ENCODE measurements around the gene FOXN4. TPM values are rescaled to one million over a fixed set of nuclear protein-coding genes. Genes with fewer than 3 reads are reported as not detected.
A peak's percentile ranks its signal among the peaks of the same experiment; 100 is the strongest.

Gene FOXN4
- total and polyA plus RNA-seq, 2 of the 13 experiments (the other 11 are each of a cell fraction or from before 2014, with no cell fraction given), result 0.11 TPM; not detected in 1

DNA sequence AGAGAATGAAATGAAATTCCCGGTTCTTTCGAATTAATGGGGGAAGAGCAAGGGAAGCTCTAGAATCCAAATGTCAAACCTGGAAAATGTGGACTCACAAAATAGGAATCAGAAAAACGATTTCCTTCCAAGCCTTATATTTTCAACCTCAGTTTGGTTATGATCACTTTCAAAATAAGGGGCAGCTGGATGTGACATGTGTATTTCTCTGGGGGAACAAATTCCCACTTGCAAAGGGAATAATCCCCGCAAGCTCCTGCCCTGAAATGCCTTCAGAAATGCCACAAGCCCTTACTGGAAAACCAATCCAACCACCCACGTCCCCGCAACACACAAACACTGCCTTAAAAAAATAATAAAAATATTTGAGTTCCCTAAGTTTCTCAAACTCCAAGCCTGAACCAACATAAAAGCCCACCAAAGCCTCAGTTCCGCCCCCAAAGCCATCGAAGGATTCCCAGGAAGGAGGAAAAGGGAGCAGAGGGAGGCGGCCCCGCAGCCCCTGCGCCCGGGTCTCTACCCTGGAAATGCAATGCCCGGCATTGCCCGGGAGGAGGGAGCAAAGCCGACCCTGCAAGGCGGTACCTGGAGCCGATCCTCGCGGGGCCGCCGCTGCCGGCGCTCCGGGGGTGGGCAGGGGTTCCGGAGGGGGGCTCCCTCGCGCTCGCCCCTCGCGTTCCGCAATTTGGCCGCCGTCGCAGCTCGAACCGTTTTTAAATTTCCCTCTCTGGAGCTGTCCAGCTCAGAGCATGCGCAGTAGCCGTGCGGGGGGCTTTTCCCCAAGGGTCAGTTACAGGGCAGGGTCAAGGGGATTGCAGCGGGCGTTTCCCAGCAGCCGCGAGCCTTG, at the start of gene FOXN4 (continued):
- TF ChIP-seq, protein P1, sequence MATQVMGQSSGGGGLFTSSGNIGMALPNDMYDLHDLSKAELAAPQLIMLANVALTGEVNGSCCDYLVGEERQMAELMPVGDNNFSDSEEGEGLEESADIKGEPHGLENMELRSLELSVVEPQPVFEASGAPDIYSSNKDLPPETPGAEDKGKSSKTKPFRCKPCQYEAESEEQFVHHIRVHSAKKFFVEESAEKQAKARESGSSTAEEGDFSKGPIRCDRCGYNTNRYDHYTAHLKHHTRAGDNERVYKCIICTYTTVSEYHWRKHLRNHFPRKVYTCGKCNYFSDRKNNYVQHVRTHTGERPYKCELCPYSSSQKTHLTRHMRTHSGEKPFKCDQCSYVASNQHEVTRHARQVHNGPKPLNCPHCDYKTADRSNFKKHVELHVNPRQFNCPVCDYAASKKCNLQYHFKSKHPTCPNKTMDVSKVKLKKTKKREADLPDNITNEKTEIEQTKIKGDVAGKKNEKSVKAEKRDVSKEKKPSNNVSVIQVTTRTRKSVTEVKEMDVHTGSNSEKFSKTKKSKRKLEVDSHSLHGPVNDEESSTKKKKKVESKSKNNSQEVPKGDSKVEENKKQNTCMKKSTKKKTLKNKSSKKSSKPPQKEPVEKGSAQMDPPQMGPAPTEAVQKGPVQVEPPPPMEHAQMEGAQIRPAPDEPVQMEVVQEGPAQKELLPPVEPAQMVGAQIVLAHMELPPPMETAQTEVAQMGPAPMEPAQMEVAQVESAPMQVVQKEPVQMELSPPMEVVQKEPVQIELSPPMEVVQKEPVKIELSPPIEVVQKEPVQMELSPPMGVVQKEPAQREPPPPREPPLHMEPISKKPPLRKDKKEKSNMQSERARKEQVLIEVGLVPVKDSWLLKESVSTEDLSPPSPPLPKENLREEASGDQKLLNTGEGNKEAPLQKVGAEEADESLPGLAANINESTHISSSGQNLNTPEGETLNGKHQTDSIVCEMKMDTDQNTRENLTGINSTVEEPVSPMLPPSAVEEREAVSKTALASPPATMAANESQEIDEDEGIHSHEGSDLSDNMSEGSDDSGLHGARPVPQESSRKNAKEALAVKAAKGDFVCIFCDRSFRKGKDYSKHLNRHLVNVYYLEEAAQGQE (IDR thresholded peaks at IDR 0.05; ENCODE audit: borderline replicate concordance in 1 of 2, low read depth in 1 of 2, low read length in 2 of 2), result peak; percentile 33 to 89
- TF ChIP-seq, protein P2, sequence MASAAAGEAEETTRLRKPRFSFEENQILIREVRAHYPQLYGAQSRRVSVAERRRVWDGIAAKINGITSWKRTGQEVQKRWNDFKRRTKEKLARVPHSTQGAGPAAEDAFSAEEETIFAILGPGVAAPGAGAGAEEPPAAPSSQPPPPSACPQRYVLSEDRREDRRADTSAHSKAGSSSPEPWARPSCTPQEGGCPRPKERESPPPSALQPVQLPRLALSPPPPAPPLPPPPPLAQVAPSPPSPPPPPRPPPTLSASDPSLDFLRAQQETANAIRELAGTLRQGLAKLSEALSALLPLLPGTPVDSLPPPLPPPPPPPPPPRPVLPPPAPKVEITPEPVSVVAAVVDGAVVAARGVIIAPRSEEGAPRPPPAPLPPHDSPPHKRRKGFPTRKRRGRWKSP (CRISPR knock-in tag; IDR thresholded peaks at IDR 0.05), result 0 out of 2 replicates have a peak, but pooled peaks have one; percentile 31
- TF ChIP-seq ZNF629 (CRISPR knock-in tag; conservative IDR thresholded peaks at IDR 0.05), result no peak
- TF ChIP-seq ZKSCAN5 (CRISPR knock-in tag; IDR thresholded peaks at IDR 0.05), result no peak
- TF ChIP-seq SAP130 (CRISPR knock-in tag; IDR thresholded peaks at IDR 0.05; ENCODE audit: low read depth), result 0 out of 2 replicates have a peak, but pooled peaks have one; percentile 18
- TF ChIP-seq, protein P3, sequence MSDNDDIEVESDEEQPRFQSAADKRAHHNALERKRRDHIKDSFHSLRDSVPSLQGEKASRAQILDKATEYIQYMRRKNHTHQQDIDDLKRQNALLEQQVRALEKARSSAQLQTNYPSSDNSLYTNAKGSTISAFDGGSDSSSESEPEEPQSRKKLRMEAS (IDR thresholded peaks at IDR 0.05), result peak; percentile 45; the same call in 1 of the 2 replicates
- peak; percentile 60; the same call in 1 of the 2 replicates for TF ChIP-seq RNF2 (conservative IDR thresholded peaks at IDR 0.05; ENCODE audit: low read depth)
- TF ChIP-seq ZFP36 (IDR thresholded peaks at IDR 0.05; ENCODE audit: borderline replicate concordance, low read depth, low read length, partially characterized antibody), result no peak
